NCI-H128 (cell line): ENCODE measurements around the gene ASIC2.

Experiments used
- DNase-seq: peaks from one replicate; lab custom pipeline; 2025; ENCODE audit not compliant: unreplicated experiment; lab: John Stamatoyannopoulos, UW

ASIC2 gene

GRCh38 chr17:33288954-33289353, 4.1 kb downstream of the ASIC2 start:
- no peak for DNase-seq

GRCh38 chr17:33287096-33287725, 5.9 kb downstream of the ASIC2 start:
- no peak for DNase-seq

GRCh38 chr17:33285413-33285812, 7.7 kb downstream of the ASIC2 start:
- DNase-seq = no peak

GRCh38 chr17:33284022-33284421, 9.1 kb downstream of the ASIC2 start:
- no peak for DNase-seq

- no peak for DNase-seq
Measured at GRCh38 chr17:33280162-33280943, 12.7 kb downstream of the ASIC2 start.

GRCh38 chr17:33277436-33278100, 15.5 kb downstream of the ASIC2 start:
- DNase-seq = no peak

- no peak for DNase-seq
Measured at GRCh38 chr17:33273743-33274410, 19.2 kb downstream of the ASIC2 start.

GRCh38 chr17:33273271-33273670, 19.8 kb downstream of the ASIC2 start:
- no peak for DNase-seq

- no peak for DNase-seq
Measured at GRCh38 chr17:33272438-33272837, 20.7 kb downstream of the ASIC2 start.

- DNase-seq = no peak
Measured at GRCh38 chr17:33269337-33270060, 23.6 kb downstream of the ASIC2 start.

- DNase-seq = no peak
Measured at GRCh38 chr17:33267851-33268548, 25.1 kb downstream of the ASIC2 start.

- no peak for DNase-seq
Measured at GRCh38 chr17:33267271-33267790, 25.8 kb downstream of the ASIC2 start.

GRCh38 chr17:33266611-33267010, 26.5 kb downstream of the ASIC2 start:
- no peak for DNase-seq

GRCh38 chr17:33266116-33266515, 27.0 kb downstream of the ASIC2 start:
- DNase-seq = no peak

GRCh38 chr17:33263396-33263795, 29.7 kb downstream of the ASIC2 start:
- DNase-seq = no peak

GRCh38 chr17:33262266-33263123, 30.6 kb downstream of the ASIC2 start:
- DNase-seq = no peak

- no peak for DNase-seq
Measured at GRCh38 chr17:33261820-33262219, 31.3 kb downstream of the ASIC2 start.

GRCh38 chr17:33260638-33261037, 32.5 kb downstream of the ASIC2 start:
- DNase-seq = no peak

- no peak for DNase-seq
Measured at GRCh38 chr17:33258296-33258695, 34.8 kb downstream of the ASIC2 start.
